NCI-H2081 treated with DMSO at 0.1 percent for 48 hours (cell line): ENCODE results near the gene KIRREL3.
"Not testable (repeated sequence)": the region's sequence is repeated elsewhere in the genome, so short reads cannot be mapped to it uniquely, and the experiment has no call there.

ENCODE experiments used
- DNase-seq: peaks from one replicate; lab custom pipeline; 2025; lab: John Stamatoyannopoulos, UW

The KIRREL3 gene

GRCh38 chr11:126952533-126952932 lies 48.0 kb downstream of the KIRREL3 start:
- not testable (repeated sequence) for DNase-seq

- no peak for DNase-seq
Observed at GRCh38 chr11:126951465-126951864, 49.1 kb downstream of the KIRREL3 start.

- DNase-seq, result no peak
Observed at GRCh38 chr11:126949066-126949891, 51.3 kb downstream of the KIRREL3 start.

GRCh38 chr11:126948563-126948962 lies 52.0 kb downstream of the KIRREL3 start:
- DNase-seq, result no peak

- no peak for DNase-seq
Observed at GRCh38 chr11:126945319-126945718, 55.3 kb downstream of the KIRREL3 start.

GRCh38 chr11:126943316-126943715 lies 57.3 kb downstream of the KIRREL3 start:
- no peak for DNase-seq

- DNase-seq, result no peak
Observed at GRCh38 chr11:126942146-126942545, 58.4 kb downstream of the KIRREL3 start.

GRCh38 chr11:126939552-126939951 lies 61.0 kb downstream of the KIRREL3 start:
- DNase-seq, result no peak

- no peak for DNase-seq
Observed at GRCh38 chr11:126938718-126939117, 61.9 kb downstream of the KIRREL3 start.

GRCh38 chr11:126930091-126930841 lies 70.3 kb downstream of the KIRREL3 start:
- DNase-seq, result no peak

- DNase-seq, result no peak
Observed at GRCh38 chr11:126929179-126930061, 71.2 kb downstream of the KIRREL3 start.

GRCh38 chr11:126927623-126928022 lies 72.9 kb downstream of the KIRREL3 start:
- DNase-seq, result no peak

GRCh38 chr11:126926376-126926791 lies 74.2 kb downstream of the KIRREL3 start:
- DNase-seq, result no peak

- DNase-seq, result no peak
Observed at GRCh38 chr11:126925321-126926093, 75.1 kb downstream of the KIRREL3 start.

GRCh38 chr11:126924376-126925040 lies 76.1 kb downstream of the KIRREL3 start:
- no peak for DNase-seq

GRCh38 chr11:126920833-126921232 lies 79.7 kb downstream of the KIRREL3 start:
- no peak for DNase-seq

- DNase-seq, result no peak
Observed at GRCh38 chr11:126919147-126919823, 81.3 kb downstream of the KIRREL3 start.

GRCh38 chr11:126918556-126918955 lies 82.0 kb downstream of the KIRREL3 start:
- no peak for DNase-seq

- DNase-seq, result no peak
Observed at GRCh38 chr11:126917531-126918204, 82.9 kb downstream of the KIRREL3 start.

GRCh38 chr11:126915430-126915829 lies 85.1 kb downstream of the KIRREL3 start:
- DNase-seq, result no peak
